8988T (cell line): Measurements from ENCODE around the gene IGHMBP2.

Experiments used
- DNase-seq: peaks from one replicate; pipeline ENCODE4 v3.0.0; 2011

IGHMBP2 gene

DNA sequence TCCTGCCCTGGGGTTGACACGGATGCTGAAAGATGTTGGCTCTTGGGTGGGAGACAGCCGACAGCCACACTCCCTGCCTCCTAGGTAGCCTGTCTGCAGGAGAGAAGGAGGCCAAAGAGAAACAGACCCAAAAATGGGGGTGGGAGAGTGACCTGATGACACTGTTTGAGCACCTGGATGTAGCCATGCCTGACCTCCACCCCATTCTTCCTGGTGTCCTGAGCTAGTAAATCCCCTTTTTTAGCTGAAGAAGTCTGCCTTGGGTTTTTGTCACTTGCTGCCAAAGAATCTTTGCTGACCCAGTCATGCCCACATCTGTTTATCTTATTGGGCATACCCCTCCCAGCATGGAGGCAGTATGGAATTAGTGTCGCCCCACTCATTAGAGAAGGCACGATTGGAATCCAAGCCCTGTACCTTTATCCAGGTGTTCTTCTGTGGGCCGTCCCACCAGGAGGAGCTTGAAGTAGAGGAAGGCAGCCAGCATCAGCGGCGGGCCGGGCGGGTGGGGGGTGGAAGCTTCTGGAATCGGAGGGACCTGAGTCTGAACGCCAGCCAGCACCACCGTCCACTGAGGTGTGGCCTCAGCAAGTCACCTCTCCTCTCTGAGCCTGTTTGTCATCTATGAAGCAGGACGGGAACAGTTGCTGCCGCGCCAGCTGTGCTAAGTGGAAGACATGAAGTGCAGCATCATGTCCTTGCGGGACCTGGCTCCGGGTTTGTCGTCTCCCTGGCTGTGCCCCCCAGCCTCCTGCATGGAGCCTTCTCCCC is 37.8 kb downstream of the IGHMBP2 start:
- no peak for DNase-seq

DNA sequence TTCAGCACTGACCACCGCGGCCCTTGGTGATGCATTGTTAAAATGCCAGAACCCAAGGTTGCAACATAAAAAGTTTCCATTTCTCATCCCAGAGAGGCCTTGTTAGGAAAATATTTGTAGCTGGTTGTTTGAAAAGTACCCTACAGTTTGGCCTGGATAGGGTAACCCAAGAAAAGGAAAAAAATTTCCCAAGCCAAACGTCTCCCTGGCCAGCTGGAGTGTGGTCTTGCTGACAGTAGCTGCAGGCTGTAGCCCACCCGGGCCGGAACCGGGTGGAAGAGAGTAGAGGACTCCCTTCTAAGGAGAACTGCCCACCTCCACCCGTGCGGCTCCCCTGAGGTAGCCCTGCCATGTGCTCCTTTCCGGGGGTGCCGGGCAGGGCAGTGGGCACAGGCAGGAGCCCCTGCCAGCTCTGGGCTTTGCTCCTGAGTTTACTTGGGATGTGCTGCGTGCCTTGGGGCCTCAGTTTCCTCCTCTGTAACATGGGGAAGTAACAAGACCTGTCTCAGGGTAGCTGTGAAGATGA is 38.5 kb downstream of the IGHMBP2 start:
- DNase-seq: no peak

DNA sequence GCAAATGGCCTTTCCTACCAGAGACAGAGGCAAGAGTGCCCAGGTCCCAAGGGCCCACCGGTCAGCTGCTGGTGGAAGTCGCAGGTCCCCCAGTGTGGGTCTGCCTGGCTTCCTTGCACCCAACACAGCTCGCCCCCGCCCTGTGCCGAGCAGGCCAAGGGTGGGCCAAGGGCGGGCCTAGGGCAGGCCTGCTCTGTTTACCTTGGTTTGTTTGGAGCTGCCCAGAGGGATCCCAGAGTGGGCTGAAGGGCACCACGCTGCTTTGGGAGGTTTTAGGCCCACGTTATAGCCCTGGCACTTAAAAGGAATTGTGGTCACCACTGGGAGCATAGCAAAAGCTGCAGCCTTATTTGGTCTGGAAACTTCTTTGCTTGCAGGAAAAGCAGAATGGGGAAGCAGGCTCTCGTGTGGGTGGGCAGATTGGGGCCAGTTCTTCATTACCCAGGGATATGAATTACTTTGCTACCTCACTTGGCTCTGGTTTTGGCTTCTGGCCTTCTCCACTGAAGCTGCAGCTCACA is 39.1 kb downstream of the IGHMBP2 start:
- DNase-seq: no peak

DNA sequence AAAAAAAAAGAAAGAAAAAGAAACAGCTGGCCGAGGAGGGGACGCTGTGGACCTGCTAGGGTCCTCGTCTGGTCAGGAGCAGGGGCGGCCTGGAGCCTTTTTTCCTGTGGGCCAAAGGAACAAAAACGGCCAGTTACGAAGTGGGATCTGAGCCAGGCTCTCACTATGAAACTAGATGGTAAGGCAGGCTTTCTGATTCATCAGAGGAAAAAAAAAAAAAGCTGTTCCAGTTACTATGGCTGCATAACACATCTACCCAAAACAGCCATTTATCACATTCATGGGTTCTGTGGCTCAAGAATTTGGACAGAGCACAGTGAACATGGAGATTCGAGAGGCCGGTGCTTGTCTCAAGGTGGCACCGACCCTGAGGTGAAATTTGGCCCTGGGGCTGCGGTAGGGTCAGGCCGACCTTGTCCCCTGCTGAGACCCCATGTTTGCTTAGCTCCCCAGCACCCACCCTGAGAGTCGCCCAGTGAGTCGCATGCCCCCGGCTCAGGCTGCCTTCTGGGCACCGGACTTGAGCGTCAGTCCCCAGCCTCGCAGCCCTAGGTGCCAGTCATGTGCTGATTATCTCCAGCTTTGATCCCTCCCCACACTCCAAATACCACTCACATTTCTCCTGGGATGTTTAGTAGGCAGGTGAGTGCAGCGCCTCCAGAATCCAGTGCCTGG is 42.9 kb downstream of the IGHMBP2 start:
- DNase-seq: no peak

DNA sequence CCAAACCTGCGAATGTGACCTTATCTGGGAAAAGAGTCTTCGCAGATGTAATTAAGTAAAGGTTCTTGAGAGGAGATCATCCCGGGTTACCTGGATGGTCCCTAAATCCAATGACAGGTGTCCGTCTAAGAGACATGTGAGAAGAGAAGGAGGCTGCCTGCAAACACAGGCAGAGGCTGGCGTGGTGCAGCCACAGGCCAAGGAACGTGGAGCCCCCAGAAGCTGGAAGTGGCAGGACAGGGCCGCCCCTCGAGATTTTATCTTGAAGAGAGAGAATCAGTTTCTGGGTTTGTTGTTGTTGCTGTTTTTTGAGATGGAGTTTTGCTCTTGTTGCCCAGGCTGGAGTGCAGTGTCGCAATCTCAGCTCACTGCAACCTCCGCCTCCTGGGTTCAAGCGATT is 43.5 kb downstream of the IGHMBP2 start:
- no peak for DNase-seq

DNA sequence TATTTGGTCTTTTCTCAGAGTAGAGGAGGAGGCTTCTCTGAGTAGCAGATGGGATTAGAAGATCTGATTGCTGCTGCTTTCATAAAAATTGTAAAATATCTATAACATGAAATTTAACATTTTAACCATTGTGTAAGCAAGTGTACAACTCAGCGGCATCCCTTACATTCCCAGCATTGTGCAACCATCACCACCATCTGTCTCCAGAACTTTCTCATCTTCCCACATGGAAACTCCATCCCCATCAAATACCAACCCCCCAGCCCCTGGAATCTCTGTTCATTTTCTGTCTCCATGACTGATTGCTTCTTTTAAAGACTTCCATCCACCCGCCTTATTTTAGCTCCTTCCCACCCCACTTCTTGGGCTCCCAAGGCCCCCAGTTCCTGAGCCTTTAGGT is 44.8 kb downstream of the IGHMBP2 start:
- DNase-seq: no peak

DNA sequence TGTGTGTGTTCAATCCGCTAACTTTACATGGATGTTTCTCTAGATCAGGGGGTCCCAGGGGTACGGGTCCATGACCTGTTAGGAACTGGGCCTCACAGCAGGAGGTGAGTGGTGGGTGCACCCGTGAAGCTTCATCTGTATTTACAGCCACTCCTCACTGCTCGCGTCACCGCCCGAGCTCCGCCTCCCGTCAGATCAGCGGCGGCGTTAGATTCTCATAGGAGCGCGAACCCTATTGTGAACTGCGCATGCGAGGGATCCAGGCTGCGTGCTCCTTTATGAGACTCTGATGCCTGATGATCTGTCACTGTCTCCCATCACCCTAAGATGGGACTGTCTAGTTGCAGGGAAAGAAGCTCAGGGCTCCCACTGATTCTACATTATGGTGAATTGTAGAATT is 45.2 kb downstream of the IGHMBP2 start:
- no peak for DNase-seq

DNA sequence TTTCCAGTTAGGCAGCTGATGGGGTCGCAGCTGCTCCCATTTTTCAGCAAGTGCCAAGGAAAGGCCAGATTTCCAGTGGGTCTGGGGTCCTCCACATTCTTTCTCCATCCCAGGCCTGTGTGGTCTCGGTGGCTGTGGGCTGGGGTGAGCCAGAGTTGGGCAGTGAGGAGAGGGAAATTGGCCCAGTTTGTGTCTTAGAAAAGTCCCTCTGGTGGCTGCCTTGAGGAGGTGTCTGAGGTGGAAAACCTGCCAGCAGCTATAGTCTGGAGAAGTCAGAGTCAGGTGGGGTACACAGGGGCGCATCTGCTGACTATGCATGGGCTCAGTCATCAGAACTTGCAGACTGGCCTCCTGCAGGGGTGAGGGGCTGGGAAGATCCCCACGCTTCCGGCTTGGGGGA is 46.6 kb downstream of the IGHMBP2 start:
- peak; percentile 93 for DNase-seq

DNA sequence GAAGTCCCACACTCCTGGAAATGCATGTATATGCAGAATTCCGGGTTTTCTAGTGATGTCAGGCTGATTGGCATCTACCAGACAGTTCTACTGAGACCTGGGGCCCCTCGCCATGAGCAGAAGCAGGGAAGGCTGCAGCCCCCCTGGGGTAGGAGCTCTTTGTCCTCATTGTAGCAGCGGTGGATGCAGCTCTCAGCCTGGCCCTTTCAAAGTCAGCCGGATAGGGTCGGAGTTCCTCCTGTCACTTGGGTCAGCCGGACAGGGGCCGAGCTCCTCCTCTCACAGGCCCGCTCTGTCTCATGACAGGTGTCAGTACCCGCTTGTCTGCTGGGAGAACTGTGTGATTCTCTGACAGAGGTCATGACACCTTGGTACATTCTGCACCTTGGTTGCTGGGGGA is 47.1 kb downstream of the IGHMBP2 start:
- no peak for DNase-seq

DNA sequence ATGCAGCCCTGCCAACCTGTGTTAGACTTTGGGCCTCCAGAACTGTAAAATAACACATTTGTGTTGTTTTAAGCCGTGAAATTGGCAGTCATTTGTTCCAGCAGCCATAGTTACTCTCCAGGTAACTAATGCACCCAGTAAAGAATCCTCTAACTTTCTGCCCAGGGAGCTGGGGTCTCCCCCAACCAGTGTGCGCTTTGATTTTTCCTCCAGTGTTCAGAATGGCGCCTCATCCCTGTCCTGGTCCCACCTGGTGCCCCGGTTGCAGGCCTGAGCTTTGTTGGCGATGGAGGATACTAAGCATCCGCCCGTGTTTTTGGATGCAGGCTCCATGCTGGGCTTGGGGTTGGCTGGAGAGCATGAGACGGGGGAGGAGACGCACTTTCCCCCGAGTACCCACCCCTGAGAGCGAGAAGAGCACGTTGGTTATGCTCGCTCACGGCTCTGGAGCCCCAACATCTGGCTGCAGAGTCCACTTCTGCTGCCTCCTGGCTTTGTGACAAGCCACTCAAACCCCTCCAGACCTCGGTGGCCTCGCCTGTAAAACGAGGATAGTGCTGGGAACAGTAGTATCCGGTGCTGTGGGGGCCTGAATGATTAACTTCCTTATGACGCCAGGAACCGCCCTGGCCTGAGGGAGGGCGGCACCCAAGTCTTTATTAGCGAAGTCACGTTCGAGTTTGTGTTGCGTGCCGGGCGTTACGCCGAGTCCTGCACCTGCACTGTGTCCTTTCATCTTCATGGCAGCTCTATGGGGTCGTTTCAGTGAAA is 51.3 kb downstream of the IGHMBP2 start:
- no peak for DNase-seq

DNA sequence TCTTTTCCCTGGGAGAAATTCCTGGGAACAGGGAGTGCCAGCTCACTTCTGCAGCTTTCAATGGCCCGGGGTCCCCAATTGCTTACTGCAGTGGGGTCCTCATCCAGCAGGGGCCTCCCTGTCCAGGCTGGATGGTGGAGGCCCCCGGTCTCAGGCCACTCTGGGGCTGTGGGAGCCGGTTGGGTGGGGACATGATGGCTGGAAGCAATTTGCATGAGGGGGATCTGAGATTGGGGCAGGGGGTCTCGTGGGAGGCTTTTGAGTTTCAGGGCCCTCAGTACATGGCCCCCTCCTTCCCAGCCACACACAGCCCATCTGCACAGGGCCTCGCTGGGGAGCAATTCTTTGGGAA is 51.9 kb downstream of the IGHMBP2 start:
- no peak for DNase-seq

DNA sequence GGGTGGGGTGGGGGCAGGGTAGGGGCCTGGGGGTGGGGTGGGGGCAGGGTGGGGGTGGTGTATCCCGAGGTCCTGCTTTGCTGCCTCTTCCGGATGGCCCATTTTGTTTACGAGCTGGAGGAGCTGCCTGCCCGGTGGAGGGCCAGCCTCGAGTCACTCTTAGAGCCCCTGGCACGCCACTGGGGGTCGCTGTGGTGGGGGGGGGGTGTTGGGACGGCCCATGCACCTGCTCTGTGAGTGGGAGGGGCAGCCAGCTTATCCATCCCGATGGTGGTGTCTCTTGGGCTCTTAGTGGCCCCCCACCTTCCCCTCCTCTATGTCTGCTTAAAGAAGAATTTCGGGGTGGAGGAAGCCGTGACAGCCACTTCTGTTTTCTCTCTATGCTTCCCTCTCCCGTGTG is 52.5 kb downstream of the IGHMBP2 start:
- DNase-seq: peak; percentile 90

DNA sequence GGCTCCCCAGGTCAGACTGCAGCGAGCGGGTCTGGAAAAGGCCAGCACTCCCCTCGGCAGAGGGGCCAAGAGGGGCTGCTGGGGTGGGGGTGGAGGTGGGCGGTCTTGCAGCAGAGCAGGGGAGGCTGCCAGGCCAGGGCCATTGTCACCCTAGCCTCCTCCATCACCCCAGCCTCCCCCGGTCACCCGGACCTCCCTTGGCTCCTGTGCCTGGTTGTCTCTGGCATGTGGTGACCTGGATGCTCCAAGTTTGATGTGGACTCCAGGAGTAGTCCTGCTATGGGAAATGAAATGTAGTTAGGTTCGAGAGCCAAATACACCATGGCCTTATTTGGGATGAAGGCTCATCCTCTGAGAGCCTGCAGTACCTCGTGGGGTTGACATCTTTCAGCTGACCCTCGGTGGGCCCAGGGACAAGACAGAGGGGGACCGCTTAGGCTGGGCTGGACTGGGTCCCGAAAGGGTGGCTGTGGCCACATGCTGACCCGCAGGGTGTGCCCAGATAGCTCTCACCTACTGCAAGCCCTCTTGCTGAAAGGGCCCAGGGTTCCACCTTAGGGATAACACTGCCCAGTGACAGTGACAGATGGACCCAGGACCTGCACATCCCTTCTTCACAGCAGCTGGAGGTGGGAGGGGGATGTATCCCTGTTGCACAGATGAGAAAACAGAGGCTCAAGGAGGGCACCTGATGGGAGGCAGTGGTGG is 53.0 kb downstream of the IGHMBP2 start:
- DNase-seq: peak; percentile 11

DNA sequence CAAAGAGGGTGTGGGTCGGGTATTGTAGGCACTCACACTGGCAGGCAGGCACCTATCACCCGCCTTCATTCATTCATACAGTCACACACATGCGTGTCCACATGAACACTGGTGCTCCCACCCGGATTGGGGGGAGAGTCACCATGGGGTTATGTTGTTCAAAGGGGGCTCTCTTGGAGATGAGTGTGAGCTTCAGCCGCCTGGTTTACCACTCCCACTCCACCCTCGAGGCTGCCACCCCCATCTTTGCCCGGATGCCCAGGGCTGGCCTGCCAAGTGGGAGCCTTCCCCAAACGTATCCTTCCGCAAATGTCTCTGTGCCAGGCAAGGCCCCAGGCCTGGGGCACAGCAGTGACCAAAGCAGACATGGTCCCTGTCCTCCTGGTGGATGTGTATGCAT is 54.5 kb downstream of the IGHMBP2 start:
- no peak for DNase-seq

DNA sequence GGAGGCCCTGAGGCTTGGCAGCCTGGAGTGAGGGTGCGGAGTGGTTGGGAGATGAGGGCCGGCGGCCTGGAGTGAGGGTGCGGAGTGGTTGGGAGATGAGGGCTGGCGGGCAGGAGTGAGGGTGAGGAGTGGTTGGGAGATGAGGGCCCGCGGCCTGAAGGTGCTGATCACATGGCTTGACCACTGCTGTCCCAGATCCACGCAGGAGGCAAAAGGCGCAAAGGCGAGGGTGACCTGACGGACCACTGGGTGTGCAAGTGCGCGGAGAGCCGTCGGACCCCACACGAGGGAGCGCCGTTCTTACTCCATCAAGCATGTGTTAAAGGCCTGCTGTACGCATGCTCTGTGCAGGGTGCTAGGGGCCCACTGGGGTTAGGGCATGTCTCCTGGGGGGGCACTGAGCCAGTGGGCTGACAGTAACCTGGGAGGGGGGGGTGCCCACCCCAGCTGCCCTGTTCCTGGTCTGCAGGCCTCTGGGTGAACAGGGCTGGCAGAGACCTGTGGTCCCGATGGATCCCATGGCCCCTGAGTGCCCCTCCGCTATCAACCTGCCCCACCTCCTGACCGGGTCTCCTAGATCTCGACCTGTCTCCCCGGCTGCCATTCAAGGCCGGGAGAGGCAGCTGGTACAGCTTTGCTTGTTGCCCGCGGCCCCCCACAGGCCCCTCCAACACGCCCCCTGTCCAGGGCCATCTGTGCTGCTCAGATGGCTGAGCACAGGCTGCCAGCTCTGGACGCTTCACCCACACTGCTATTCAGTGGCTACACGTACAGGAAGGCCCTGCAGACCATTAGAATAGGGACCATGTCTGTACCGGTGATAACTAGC is 56.0 kb downstream of the IGHMBP2 start:
- no peak for DNase-seq

DNA sequence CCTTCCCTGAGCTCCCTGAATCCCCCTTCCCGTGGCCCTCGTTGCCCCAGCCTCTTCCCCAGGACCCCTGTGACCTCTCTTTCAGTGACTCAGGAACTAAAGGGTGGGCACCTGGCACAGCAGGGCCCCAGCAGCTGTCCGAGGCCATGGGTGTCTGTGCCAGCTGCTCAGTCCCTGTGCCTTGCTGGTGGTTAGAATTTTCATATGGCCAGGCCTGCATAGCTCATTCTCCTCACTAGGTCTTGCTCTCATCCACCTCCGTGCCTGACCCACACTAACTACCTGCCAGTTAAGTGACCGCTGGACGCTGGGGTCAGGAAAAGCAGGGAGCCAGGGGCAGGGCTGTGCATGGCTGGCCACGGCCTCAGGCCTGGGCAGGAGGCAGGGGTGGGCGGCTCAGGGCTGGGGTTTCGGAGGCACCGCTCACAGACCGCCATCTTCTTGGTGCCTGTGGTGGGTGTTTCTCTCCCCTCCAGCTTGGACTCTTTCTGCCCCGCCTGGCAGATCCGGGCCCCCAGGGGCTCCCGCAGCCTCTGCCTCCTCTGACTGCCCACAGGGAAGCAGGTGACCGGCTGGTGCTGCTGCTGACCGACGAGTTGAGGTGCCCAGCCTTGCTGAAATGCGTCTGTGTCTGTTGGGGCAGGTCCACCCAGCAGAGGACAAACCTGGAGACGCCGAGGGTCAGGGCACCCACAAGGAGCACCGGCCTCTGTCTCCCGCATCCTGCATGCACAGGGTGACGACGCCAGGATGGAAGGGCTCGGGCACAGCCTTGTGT is 56.8 kb downstream of the IGHMBP2 start:
- no peak for DNase-seq

DNA sequence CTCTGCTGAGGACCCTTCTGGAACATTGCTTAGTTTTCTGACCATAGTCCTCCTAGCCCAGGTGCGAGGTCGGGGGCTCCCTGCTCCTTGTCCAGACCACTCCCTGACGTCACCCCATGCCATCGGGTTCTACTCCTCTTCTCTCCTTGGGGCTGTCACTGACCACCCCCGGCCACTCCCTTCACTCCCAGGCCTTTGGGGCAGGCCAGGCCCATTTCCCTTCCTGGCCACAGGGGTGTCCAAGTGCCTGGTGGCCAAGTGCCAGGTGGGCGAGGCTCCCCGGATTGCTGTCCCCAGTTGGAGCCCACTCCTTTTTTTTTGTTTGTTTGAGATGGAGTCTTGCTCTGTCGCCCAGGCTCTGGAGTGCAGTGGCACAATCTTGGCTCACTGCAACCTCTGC is 57.6 kb downstream of the IGHMBP2 start:
- no peak for DNase-seq

DNA sequence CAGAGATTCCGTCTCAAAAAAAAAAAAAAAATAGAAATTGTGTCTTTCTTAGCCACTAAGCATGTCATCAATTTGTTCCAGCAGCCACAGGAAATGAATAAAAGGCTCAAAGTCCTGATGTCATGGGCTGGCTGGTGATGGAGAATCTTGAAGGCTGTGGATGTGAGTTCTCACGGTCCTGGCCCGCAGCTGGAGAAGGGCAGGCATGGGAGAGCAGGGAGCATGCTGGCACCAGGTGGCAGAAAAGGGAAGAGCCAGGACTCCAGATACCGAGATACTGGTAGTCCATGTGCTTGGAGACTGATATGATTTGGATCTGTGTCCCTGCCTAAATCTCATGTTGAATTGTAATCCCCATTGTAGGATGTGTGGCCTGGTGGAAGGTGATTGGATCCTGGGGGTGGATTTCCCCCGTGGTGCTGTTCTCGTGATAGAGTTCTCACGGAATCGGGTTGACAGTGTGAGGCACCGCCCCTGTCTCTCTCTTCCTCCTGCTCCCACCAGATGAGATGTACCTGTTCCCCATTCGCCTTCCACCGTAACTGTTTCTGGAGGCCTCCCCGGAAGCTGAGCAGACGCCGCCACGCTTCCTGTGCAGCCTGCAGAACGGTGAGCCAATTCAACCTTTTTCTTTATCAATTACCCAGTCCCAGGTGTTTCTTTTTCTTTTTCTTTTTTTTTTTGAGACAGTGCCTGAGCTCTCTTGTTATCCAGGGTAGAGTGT is 59.0 kb downstream of the IGHMBP2 start:
- no peak for DNase-seq

DNA sequence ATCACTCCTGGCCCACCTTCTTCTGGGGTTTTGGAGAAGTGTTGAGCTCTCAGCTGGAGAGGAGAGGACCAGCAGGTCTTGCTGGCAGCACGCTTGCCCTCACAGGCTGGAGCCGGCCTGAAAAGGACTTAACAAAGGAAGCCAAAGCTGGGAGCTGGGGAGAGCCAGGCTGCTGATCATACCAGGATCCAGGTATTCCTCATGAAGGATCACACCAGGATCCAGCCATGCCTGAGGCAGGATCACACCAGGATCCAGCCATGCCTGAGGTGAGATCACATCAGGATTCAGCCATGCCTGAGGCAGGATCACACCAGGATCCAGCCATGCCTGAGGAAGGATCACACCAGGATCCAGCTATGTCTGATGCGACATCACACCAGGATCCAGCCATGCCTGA is 60.1 kb downstream of the IGHMBP2 start:
- DNase-seq: no peak
